Gastrocnemius medialis (tissue), 4 donors: Measurements from ENCODE around the gene POLR2B.

Source experiments
- POLR2A ChIP-seq, 2 donors: fragments of 450-650 bp; IDR thresholded peaks; one replicate each; pipeline ENCODE4 v1.6.1; 2017; ENCODE audit warnings: antibody characterized with exemption in 2 of 2, mild to moderate bottlenecking in 2 of 2, moderate library complexity in 2 of 2
- TF ChIP-seq, protein P1 (sequence below), 5 experiments: fragments of 450-650 bp in 3 of 5; fragments of 200-600 bp in 2 of 5; sonication (generic) in 2 of 5; IDR thresholded peaks in 4 of 5; conservative IDR thresholded peaks in 1 of 5; 1 replicate in 4 of 5; 2 replicates in 1 of 5; pipeline ENCODE4 v1.5.1; 2016 to 2019; ENCODE audit warnings: antibody characterized with exemption in 5 of 5, mild to moderate bottlenecking in 3 of 5, moderate library complexity in 3 of 5

- TF ChIP-seq, protein P1, sequence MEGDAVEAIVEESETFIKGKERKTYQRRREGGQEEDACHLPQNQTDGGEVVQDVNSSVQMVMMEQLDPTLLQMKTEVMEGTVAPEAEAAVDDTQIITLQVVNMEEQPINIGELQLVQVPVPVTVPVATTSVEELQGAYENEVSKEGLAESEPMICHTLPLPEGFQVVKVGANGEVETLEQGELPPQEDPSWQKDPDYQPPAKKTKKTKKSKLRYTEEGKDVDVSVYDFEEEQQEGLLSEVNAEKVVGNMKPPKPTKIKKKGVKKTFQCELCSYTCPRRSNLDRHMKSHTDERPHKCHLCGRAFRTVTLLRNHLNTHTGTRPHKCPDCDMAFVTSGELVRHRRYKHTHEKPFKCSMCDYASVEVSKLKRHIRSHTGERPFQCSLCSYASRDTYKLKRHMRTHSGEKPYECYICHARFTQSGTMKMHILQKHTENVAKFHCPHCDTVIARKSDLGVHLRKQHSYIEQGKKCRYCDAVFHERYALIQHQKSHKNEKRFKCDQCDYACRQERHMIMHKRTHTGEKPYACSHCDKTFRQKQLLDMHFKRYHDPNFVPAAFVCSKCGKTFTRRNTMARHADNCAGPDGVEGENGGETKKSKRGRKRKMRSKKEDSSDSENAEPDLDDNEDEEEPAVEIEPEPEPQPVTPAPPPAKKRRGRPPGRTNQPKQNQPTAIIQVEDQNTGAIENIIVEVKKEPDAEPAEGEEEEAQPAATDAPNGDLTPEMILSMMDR (IDR thresholded peaks at IDR 0.05 in 4 of 5, conservative IDR thresholded peaks at IDR 0.05 in 1 of 5), result no peak
- TF ChIP-seq POLR2A (IDR thresholded peaks at IDR 0.05), result no peak
These were observed 96.7 kb downstream of the POLR2B start for GRCh38 chr4:57075367-57075766.
